ENCODE results near the gene TSPEAR. TPM values are rescaled to one million over a fixed set of nuclear protein-coding genes. Genes with fewer than 3 reads are reported as not detected.

Gene TSPEAR
- total RNA-seq, 1 donor from 2014 or later = not detected

GRCh38 chr21:44623575-44623974 lies 87.8 kb downstream of the TSPEAR start:
- H3K4me3 ChIP-seq (ENCODE audit: low read depth, low read length) = no peak overlapping the region
- no peak for TF ChIP-seq CTCF (conservative IDR thresholded peaks at IDR 0.05; ENCODE audit: low read depth, low read length)
- DNase-seq (ENCODE audit: low read depth) = no peak

GRCh38 chr21:44619886-44620285 lies 91.5 kb downstream of the TSPEAR start:
- no peak for DNase-seq (ENCODE audit: low read depth)
- TF ChIP-seq CTCF (conservative IDR thresholded peaks at IDR 0.05; ENCODE audit: low read depth, low read length) = no peak

GRCh38 chr21:44618909-44619308 lies 92.5 kb downstream of the TSPEAR start:
- no peak for DNase-seq (ENCODE audit: low read depth)
- H3K4me3 ChIP-seq (ENCODE audit: low read depth, low read length) = no peak overlapping the region
- no peak for TF ChIP-seq CTCF (conservative IDR thresholded peaks at IDR 0.05; ENCODE audit: low read depth, low read length)

More at GRCh38 chr21:44619886-44620285, 91.5 kb downstream of the TSPEAR start:
- no peak overlapping the region for H3K4me3 ChIP-seq (ENCODE audit: low read depth, low read length)

- DNase-seq (ENCODE audit: low read depth) = no peak
- no peak overlapping the region for H3K4me3 ChIP-seq (ENCODE audit: low read depth, low read length)
- TF ChIP-seq CTCF (conservative IDR thresholded peaks at IDR 0.05; ENCODE audit: low read depth, low read length) = no peak
Observed at GRCh38 chr21:44618504-44618903, 92.9 kb downstream of the TSPEAR start.

GRCh38 chr21:44617071-44617501 lies 94.3 kb downstream of the TSPEAR start:
- no peak overlapping the region for H3K4me3 ChIP-seq (ENCODE audit: low read depth, low read length)
- TF ChIP-seq CTCF (conservative IDR thresholded peaks at IDR 0.05; ENCODE audit: low read depth, low read length) = no peak
- DNase-seq (ENCODE audit: low read depth) = no peak

GRCh38 chr21:44616591-44616926 lies 94.8 kb downstream of the TSPEAR start:
- H3K4me3 ChIP-seq (ENCODE audit: low read depth, low read length) = no peak overlapping the region
- no peak for TF ChIP-seq CTCF (conservative IDR thresholded peaks at IDR 0.05; ENCODE audit: low read depth, low read length)
- no peak for DNase-seq (ENCODE audit: low read depth)

GRCh38 chr21:44615911-44616590 lies 95.3 kb downstream of the TSPEAR start:
- H3K4me3 ChIP-seq (ENCODE audit: low read depth, low read length) = no peak overlapping the region
- no peak for TF ChIP-seq CTCF (conservative IDR thresholded peaks at IDR 0.05; ENCODE audit: low read depth, low read length)
- DNase-seq (ENCODE audit: low read depth) = no peak

All from epithelial cell of proximal tubule (primary cell).